ENCODE measurements around the gene AIRE. TPM values are rescaled to one million over a fixed set of nuclear protein-coding genes. Genes with fewer than 3 reads are reported as not detected.

The AIRE gene
- total RNA-seq, 1 experiment from 2014 or later: 0.09 TPM

GRCh38 chr21:44299085-44299457 is 13.4 kb downstream of the AIRE start (continued):
- TF ChIP-seq E2F5 (CRISPR knock-in tag; IDR thresholded peaks at IDR 0.05) (no peak), CREM (CRISPR knock-in tag; IDR thresholded peaks at IDR 0.05) (no peak), ZNF416 (CRISPR knock-in tag; IDR thresholded peaks at IDR 0.05) (no peak)

GRCh38 chr21:44299458-44300261 is 14.0 kb downstream of the AIRE start, which contains the start of gene PFKL:
Gene PFKL (plus strand): TSS chr21:44300053. CDS start chr21:44300106, 53 bp downstream.
- Mint-ChIP-seq H3K27ac (peak within 1 kb of the TSS; percentile 70), H3K4me3 (peak within 1 kb of the TSS; percentile 80), H3K36me3 (no peaks in the 10 kb centered on the region), H3K27me3 (ENCODE audit: low read depth) (peaks cover 11% of the 10 kb centered on the region), H3K4me1 (peaks cover 29% of the 10 kb centered on the region), H3K9me3 (no peaks in the 10 kb centered on the region)
- ATAC-seq (peak; percentile 52), DNase-seq (ENCODE audit: low spot score) (peak; percentile 60)
- ChIA-PET POLR2A (no interaction called here), CTCF (interaction anchor here (0.5 to 1.0 kb wide), 3 partner anchors 38 to 458 kb away, joined by 3 to 4 read pairs (median 3); no protein-coding TSS in a partner anchor)
- TF ChIP-seq KAT7 (CRISPR knock-in tag; IDR thresholded peaks at IDR 0.05; ENCODE audit: borderline replicate concordance) (no peak; the same call in 1 of the 2 replicates), GRHL2 (CRISPR knock-in tag; IDR thresholded peaks at IDR 0.05; ENCODE audit: insufficient replicate concordance, severe bottlenecking) (no peak), HMGXB4 (CRISPR knock-in tag; IDR thresholded peaks at IDR 0.05) (peak; percentile 88; the same call in 1 of the 2 replicates), MAX (CRISPR knock-in tag; IDR thresholded peaks at IDR 0.05) (peak; percentile 66), JUN (CRISPR knock-in tag; IDR thresholded peaks at IDR 0.05) (no peak), TP53 (CRISPR knock-in tag; IDR thresholded peaks at IDR 0.05) (no peak), NR1H2 (CRISPR knock-in tag; IDR thresholded peaks at IDR 0.05) (no peak), NR2C2 (CRISPR knock-in tag; IDR thresholded peaks at IDR 0.05) (no peak), ELF4 (CRISPR knock-in tag; IDR thresholded peaks at IDR 0.05; ENCODE audit: low read depth) (no peak), JAZF1 (CRISPR knock-in tag; IDR thresholded peaks at IDR 0.05) (no peak), RELA (CRISPR knock-in tag; IDR thresholded peaks at IDR 0.05; ENCODE audit: borderline replicate concordance) (no peak), SOX15 (CRISPR knock-in tag; IDR thresholded peaks at IDR 0.05) (no peak), FOXP1 (CRISPR knock-in tag; IDR thresholded peaks at IDR 0.05; ENCODE audit: borderline replicate concordance) (peak; percentile 75; the same call in 1 of the 2 replicates), USF1 (CRISPR knock-in tag; IDR thresholded peaks at IDR 0.05) (no peak), TEAD4 (CRISPR knock-in tag; IDR thresholded peaks at IDR 0.05) (no peak), ESRRA (CRISPR knock-in tag; IDR thresholded peaks at IDR 0.05; ENCODE audit: borderline replicate concordance) (no peak), E2F1 (CRISPR knock-in tag; IDR thresholded peaks at IDR 0.05) (no peak), NFE2L1 (CRISPR knock-in tag; IDR thresholded peaks at IDR 0.05) (no peak), FOXJ3 (CRISPR knock-in tag; IDR thresholded peaks at IDR 0.05; ENCODE audit: borderline replicate concordance) (no peak), PRRX2 (CRISPR knock-in tag; IDR thresholded peaks at IDR 0.05) (no peak), ZNF396 (CRISPR knock-in tag; IDR thresholded peaks at IDR 0.05; ENCODE audit: borderline replicate concordance) (no peak), ATF1 (CRISPR knock-in tag; IDR thresholded peaks at IDR 0.05) (0 out of 2 replicates have a peak, but pooled peaks have one; percentile 35), ZNF281 (CRISPR knock-in tag; IDR thresholded peaks at IDR 0.05) (no peak), IRF1 (CRISPR knock-in tag; IDR thresholded peaks at IDR 0.05) (no peak), ZBTB21 (CRISPR knock-in tag; IDR thresholded peaks at IDR 0.05; ENCODE audit: borderline replicate concordance) (no peak)
